HG03095 (cell line): Measurements from ENCODE around the gene ASL.
"Not testable (repeated sequence)": the region's sequence is repeated elsewhere in the genome, so short reads cannot be mapped to it uniquely, and the experiment has no call there.

Experiments
- ATAC-seq: cut with Tn5 transposase; IDR thresholded peaks from one replicate; pipeline ENCODE4 v1.9.1; 2021; ENCODE audit warnings: moderate library complexity; ENCODE audit not compliant: unreplicated experiment

Gene ASL

GRCh38 chr7:66072208-66072607, 3.4 kb upstream of the ASL start:
- not testable (repeated sequence) for ATAC-seq

GRCh38 chr7:66076462-66077329, 1.1 kb downstream of the ASL start:
- no peak for ATAC-seq

DNA sequence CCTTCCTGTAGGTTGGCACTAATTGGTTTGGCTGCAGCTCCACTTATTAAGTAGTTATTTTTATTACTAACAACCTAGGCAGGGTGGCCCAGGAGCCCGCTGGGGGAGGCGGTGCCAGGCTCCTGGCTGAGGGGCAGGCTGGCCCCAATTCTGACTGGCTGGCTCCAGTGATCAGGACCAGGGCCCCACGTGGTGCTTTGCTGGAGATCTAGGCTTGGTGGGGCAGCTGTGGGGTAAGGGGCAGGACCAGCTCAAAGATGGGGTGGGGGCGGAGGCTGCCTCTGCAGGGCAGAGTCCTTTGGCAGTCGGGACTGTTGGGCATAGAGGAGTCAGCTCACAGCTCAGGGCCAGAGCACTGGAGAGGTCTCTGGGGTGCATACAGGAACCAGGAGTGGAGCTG, 2.4 kb downstream of the ASL start:
- ATAC-seq = no peak

- no peak for ATAC-seq
These were observed 6.5 kb downstream of the ASL start for GRCh38 chr7:66082083-66082482.

DNA sequence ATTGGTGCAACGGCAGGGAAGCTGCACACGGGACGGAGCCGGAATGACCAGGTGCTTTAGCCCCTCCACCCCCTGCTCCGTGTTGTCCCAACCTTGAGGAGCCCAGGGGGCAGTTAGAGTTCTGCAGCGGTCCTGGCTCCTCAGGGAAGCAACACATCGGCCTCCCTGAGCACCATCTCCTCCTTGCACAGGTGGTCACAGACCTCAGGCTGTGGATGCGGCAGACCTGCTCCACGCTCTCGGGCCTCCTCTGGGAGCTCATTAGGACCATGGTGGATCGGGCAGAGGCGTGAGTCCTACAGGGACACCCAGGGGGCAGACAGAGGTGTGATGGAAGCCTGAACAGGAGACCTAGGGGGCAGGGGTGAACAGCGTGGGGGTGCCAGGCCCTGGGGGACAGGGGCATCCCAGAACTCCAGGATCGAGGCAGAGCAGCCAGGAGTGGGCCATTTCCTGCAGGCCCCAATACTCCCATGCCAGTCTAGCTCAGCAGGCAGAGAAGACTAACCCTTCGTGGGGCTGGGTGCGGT, 7.3 kb downstream of the ASL start:
- ATAC-seq = no peak

GRCh38 chr7:66083677-66084076, 8.1 kb downstream of the ASL start:
- ATAC-seq = no peak

DNA sequence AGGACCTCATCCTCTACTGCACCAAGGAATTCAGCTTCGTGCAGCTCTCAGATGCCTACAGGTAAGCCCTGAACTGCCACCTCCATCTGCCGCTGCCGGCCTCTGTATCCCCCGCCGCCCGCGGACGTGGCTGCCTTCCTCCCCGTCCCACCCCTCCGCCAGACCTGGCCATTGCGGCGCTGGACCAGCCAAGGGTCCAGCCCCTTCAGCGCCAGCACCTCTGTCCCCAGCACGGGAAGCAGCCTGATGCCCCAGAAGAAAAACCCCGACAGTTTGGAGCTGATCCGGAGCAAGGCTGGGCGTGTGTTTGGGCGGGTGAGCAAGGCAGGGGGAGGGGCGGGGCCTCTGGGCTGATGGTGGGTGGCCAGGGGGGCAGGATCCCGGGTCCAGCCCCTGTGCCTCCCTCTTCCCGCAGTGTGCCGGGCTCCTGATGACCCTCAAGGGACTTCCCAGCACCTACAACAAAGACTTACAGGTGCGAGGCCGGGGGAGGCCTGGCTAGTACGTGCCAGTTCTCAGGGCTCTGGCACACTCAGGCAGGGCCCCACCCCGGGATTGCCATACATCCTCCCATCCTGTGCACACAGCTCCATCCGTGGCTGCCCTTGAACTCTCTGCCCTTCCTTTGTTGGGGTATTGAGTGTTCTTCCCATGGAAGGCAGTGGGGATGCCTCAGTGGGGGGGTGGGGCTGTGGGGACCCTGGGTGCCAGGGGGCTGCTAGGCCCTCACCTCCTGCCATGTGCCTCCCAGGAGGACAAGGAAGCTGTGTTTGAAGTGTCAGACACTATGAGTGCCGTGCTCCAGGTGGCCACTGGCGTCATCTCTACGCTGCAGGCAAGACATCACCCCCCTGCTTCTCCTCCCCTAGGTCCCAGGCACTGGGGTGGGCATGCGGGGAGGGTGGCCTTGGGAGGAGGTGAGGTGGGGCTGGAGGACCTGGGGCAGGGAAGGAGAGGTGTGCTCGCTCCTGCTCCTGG, 13.5 kb downstream of the ASL start:
- ATAC-seq = no peak

- ATAC-seq = no peak
These were observed 17.0 kb downstream of the ASL start for GRCh38 chr7:66092654-66093053.

GRCh38 chr7:66095010-66095409, 19.4 kb downstream of the ASL start:
- no peak for ATAC-seq

- ATAC-seq = no peak
These were observed 23.6 kb downstream of the ASL start for GRCh38 chr7:66099232-66099550.

DNA sequence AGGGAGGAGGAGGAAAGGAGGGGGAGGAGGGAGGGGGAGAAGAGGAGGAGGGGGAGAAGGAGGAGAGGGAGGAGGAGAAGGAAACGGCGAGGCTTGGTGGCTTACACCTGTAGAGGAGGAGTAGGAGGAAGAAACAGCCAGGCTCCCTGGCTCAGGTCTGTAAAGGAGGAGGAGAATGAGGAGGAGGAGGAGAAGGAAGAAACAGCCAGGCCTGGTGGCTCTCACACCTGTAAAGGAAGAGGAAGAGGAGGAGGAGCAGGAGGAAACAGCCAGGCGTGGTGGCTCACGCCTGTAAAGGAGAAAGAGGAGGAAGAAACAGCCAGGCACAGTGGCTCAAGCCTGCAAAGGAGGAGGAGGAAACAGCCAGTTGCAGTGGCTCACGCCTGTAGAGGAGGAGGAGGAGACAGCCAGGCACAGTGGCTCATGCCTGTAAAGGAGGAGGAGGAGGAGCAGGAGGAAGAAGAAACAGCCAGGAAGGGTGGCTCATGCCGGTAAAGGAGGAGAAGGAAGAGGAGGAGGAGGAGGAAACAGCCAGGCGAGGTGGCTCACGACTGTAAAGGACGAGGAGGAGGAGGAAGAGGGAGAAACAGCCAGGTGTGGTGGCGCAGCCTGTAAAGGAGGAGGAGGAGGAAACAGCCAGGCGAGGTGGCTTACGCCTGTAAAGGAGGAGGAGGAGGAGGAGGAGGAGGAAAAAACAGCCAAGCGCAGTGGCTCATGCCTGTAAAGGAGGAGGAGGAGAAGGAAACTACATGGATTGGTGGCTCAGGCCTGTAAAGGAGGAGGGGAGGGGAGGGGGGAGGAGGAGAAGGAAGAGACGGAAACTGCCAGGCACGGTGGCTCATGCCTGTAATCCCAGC, 24.2 kb downstream of the ASL start:
- peak; percentile 81 for ATAC-seq

- no peak for ATAC-seq
These were observed 24.9 kb downstream of the ASL start for GRCh38 chr7:66100408-66101050.

- ATAC-seq = not testable (repeated sequence)
These were observed 26.5 kb downstream of the ASL start for GRCh38 chr7:66102168-66102567.

- ATAC-seq = not testable (repeated sequence)
These were observed 28.4 kb downstream of the ASL start for GRCh38 chr7:66103994-66104393.

DNA sequence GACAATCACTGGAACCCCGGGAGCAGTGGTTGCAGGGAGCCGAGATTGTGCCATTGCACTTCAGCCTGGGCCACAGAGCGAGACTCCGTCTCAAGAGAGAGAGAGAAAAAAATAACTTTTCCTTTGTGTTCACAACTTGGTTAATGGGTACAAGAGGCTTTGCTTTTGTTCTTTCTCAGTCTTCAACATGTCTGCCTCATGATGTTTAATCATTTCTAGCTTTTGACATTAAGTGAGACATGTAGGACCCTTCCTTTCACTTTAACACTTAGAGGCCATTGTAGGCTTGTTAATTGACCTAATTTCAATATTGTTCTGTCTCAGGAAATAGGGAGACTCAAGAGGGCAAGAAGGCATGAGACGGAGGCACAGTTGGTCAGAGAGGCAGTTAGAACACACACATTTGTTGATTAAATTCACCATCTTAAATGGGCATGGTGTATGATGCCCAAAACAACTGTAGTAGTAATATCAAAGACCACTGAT, 29.7 kb downstream of the ASL start:
- ATAC-seq = no peak

- ATAC-seq = not testable (repeated sequence)
These were observed 32.8 kb downstream of the ASL start for GRCh38 chr7:66108410-66108809.

GRCh38 chr7:66110856-66111255, 35.2 kb downstream of the ASL start:
- ATAC-seq = no peak

DNA sequence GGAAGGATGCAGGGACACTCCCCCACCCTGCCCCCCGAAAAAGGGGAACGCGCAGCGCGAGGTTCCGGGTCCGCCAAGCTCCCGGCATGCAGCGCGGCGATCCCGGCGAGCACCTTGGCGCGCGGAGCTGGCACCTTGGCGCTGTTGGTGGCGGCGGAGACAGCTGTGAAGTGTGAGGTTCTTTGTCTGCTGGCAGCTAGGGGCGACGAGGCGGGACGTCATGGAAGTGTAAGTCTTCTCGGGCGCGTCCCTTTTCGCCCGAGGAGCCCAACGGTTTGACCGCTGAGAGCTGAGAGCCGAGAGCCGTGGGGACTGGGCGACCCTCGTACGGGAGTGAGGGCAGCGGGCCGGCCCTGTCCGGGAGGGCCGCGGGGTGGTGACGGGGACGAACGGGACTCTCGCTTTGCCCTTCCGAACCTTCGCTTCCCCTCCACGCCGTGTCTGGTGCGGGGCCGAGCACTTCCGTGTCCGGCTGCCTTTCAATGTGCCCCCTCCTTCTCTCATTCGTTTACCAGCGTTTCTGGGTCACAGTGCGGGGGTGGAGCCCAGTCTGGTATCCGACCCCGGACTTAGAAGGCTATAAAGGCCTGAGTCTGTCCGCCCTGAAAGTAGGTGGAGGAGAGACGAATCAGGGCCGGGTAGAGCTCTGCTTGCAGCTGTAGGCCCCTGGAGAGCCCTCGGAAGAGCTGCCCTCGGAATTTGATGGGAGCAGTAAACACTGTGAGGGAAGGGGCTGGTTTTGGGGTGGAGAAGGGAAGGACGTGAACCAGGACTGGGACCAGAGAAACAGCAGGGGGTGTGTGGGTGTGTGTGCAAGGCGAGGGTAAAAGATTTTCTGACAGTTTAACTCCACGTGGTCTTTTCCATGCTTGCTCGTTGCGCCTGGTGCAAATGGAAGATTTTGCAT, 39.4 kb downstream of the ASL start, which contains the start of gene CRCP:
TSS of gene CRCP (plus strand) at position 105 of the 907 bp plus-strand sequence. CDS start at position 221, 116 bp downstream.
- peak; percentile 86 for ATAC-seq
